ENCODE measurements around the gene NPW. TPM values are rescaled to one million over a fixed set of nuclear protein-coding genes. Genes with fewer than 3 reads are reported as not detected.

The NPW gene
- 0.10 TPM in 1 of 2 replicates, not detected in the other for total RNA-seq

GRCh38 chr16:2019518-2019920 lies at the start of gene NPW:
TSS of gene NPW (plus strand) at chr16:2019785.
- DNase-seq (ENCODE audit: low read depth), result no peak

- DNase-seq (ENCODE audit: low read depth), result peak; percentile 77
Measured at GRCh38 chr16:1971796-1972489, 47.6 kb upstream of the NPW start, which contains the start of gene TBL3. TSS of gene TBL3 (plus strand) at chr16:1972053. CDS start at chr16:1972165, 112 bp downstream.

- no peak for DNase-seq (ENCODE audit: low read depth)
Measured at GRCh38 chr16:1972490-1972877, 47.1 kb upstream of the NPW start.

- DNase-seq (ENCODE audit: low read depth), result no peak
Measured at GRCh38 chr16:1973461-1974156, 46.0 kb upstream of the NPW start.

- no peak for DNase-seq (ENCODE audit: low read depth)
Measured at GRCh38 chr16:1974157-1975070, 45.2 kb upstream of the NPW start.

- DNase-seq (ENCODE audit: low read depth), result no peak
Measured at GRCh38 chr16:1975432-1976215, 44.0 kb upstream of the NPW start.

- no peak for DNase-seq (ENCODE audit: low read depth)
Measured at GRCh38 chr16:1976216-1976520, 43.4 kb upstream of the NPW start.

GRCh38 chr16:1976951-1977874 lies 42.4 kb upstream of the NPW start:
- no peak for DNase-seq (ENCODE audit: low read depth)

GRCh38 chr16:1977875-1978268 lies 41.7 kb upstream of the NPW start:
- no peak for DNase-seq (ENCODE audit: low read depth)

GRCh38 chr16:1978476-1979120 lies 41.0 kb upstream of the NPW start:
- no peak for DNase-seq (ENCODE audit: low read depth)

GRCh38 chr16:1979271-1980029 lies 40.1 kb upstream of the NPW start:
- no peak for DNase-seq (ENCODE audit: low read depth)

GRCh38 chr16:1980030-1980769 lies 39.4 kb upstream of the NPW start:
- no peak for DNase-seq (ENCODE audit: low read depth)

GRCh38 chr16:1980770-1981087 lies 38.9 kb upstream of the NPW start:
- DNase-seq (ENCODE audit: low read depth), result no peak

GRCh38 chr16:1981398-1981836 lies 38.2 kb upstream of the NPW start, which contains the start of gene NOXO1:
TSS of gene NOXO1 (minus strand) at chr16:1981469. CDS start at chr16:1981179, 290 bp downstream.
- DNase-seq (ENCODE audit: low read depth), result no peak

GRCh38 chr16:1982013-1982433 lies 37.6 kb upstream of the NPW start:
- DNase-seq (ENCODE audit: low read depth), result no peak

GRCh38 chr16:1982991-1983543 lies 36.5 kb upstream of the NPW start:
- DNase-seq (ENCODE audit: low read depth), result no peak

GRCh38 chr16:1983544-1984346 lies 35.8 kb upstream of the NPW start, which contains the start of gene GFER:
TSS of gene GFER (plus strand) at chr16:1984193. CDS start at chr16:1984219, 26 bp downstream.
- peak; percentile 60 for DNase-seq (ENCODE audit: low read depth)

All from renal cortical epithelial cell (primary cell).